Measurements from ENCODE around the gene CCDC181.
"Not testable (repeated sequence)": the region's sequence is repeated elsewhere in the genome, so short reads cannot be mapped to it uniquely, and the experiment has no call there.

The CCDC181 gene

DNA sequence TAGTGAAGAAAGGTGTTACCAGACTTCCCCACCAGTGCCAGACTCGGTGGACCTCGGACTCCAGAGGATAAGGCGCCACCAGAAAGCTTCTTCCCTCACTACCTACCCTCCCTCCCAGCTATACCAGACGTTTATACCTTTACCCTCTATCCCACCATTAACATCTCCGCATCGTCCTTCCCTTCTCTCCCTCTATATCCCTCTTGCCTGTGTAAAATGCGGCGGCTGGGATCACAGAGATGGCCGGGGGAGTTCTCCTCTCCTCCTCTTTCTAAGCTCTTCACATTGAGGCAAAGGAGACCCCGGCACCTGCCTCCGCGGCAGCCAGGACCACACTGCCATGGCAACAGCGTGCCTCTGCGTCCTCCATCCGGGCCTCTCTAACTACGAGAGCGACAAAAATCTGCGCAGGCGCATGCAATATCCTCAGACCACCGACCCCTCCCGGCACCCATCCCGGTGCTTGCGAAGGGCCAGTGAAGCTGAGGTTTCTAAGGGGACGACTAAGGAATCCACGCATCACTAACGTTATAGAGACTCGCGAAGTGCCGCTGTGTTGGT is at the start of gene CCDC181:
Gene CCDC181 (minus strand): TSS at position 394 of the 561 bp plus-strand sequence. CDS start 2,547 bp downstream, outside the sequence.
- peak; percentile 81 for DNase-seq

DNA sequence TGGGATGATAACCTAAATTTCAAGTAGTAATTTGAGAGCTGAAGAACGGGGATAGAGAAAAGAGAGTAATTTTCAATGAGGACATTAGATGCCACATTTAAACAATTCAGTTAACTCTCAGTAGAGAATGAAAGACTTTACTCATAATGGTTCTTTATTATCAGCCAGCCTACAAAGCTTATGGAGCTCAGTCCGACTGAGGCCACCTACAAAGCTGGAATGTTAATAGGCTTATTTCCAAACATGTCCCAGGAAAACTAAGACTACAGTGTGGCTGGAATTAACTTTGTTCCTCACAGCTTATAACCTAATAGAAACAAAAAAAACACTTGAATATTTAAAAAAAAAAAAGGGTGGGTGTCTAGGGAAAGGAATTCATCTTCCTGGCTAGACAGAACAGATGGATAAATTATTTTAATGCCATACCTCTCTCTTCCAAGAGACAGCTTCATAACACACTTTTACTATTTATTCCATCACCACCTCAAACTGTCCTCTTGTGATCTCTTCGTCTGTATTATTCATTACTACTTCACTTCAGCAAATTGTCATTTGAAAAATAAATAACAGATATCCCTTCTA is 48.6 kb upstream of the CCDC181 start:
- DNase-seq: no peak

DNA sequence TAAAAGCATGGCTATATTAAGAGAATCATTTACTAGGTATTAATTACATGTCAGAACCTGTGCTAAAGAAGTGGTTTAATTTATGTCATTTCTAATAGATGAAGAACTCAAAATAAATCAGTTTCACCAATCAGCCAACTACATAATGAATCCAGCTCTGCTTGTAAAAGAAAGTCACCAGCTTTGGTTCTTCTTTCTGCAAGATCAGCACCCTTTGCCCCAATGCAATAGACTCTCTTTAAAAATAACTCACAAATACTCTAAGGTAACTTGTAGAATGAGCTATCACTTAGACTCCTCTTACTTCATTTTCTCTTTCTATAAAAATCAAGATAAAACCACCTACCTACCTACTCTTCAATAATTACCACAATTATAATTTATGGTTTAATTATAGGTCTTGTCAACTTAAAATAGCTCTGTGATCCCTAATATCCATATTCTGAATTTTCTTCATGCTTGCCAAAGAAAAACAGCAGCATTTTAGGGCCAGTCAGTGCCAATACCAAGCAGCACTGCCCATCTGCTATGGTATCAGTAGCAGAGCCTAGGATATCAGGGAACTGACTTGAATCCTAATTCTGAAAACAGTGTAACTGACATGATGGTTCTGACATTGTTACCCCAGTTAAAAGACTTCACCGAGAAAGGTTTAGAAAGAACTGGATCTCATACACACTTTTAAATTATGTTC is 47.2 kb upstream of the CCDC181 start:
- DNase-seq: no peak

DNA sequence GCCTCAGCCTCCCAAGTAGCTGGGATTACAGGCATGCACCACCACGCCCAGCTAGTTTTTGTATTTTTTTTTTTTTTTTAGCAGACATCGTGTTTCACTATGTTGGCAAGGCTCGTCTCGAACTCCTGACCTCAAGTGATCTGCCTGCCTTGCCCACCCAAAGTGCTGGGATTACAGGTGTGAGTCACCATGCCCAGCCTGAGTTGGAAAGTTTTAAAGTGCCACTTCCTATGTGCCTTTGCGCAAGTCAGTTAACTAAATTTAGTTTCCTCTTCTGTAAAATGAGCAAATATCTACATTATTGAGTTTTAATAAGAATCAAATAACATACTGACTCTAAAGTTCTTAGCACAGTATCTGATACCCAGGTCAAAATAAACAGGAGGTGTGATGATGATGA is 46.1 kb upstream of the CCDC181 start:
- DNase-seq: no peak

DNA sequence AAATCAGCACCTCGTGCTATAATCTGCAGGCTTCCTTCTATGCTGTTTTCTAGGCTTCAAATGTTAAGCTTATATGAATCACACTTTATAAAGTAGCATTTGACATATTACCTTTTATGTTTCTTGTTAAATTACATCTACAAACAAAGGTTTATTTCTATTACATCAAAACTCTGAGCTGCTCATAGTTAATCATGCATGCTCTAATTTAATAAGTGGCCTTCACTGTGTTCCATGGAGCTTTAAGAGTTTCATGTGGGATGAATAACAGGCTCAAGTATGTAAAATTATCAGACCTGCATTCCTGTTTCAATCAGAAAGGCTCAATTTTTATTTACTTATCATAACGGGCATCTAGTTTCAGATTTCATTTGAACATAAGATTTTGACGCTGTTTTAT is 45.5 kb upstream of the CCDC181 start:
- DNase-seq: no peak

DNA sequence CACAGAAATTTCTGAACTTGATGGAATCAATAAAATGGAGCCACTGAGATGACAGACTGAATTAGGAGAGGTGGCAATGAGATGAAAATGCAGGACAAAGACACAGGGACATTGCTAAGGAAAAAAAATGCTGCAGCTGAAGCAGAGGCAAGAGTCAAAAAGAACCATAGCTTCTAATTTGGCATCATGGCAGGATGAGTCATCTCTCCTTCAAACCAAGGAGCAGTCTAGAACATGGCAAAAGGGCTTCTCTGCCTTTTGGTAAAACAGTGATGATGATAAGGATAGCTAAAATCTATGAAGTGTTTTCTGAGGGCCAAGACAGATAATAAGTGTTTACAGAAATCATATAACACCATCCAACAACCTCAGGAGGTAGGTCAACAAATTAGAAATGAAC is 41.7 kb upstream of the CCDC181 start:
- no peak for DNase-seq

DNA sequence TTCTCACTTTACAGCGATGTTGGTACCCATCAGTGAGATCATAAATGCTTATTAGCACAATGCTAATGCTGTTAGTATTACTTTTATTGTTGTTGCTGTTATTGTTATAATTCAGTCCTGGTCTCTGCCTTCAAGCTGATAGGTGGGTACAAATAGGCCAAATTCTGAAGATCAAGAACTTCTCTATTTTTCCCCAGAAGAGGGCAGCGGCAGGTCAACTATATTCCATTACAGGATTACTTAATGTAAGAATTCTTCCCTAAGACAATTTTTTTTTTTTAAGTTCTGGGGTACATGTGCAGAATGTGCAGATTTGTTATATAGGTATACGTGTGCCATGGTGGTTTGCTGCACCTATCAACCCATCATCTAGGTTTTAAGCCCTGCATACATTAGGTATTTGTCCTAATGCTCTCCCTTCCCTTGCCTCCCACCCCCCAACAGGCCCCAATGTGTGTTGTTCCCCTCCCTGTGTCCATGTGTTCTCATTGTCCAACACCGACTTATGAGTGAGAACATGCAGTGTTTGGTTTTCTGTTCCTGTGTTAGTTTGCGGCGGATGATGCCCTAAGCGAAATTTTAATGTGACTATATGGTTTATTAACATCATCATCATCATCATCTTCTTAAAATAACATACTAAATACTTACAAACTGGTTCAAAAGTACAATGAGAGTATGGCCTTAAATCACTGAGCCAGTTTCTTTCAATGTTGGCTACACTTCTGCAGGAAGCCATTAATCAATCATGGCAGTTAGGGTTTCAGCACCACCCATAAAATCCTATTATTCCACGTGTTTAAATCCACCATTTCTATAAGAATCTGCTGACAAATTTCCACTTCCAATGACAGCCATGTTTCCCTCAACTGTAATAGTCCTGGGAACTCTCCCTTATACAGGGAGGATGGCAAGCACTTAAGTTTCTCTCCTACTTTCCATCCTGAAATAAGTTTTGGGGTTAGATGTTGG is 39.3 kb upstream of the CCDC181 start:
- peak; percentile 22 for DNase-seq

DNA sequence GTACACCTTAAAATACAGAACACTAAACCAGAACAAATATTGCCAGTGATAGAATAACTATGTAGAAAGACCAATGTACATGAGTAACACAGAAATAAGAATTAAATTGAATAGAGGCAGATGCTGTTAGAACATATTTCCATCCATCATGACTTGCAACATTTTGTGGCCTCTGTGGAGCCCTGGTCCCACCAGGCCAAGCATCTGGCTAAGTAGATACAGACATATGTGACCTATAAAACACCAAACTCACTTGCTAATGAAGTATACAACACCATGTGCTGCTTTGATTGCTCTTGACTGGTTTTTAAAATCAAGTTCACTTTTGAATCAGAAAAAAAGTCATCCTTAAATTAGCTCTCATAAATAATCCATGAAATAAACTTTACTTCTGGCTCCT is 38.0 kb upstream of the CCDC181 start:
- no peak for DNase-seq

DNA sequence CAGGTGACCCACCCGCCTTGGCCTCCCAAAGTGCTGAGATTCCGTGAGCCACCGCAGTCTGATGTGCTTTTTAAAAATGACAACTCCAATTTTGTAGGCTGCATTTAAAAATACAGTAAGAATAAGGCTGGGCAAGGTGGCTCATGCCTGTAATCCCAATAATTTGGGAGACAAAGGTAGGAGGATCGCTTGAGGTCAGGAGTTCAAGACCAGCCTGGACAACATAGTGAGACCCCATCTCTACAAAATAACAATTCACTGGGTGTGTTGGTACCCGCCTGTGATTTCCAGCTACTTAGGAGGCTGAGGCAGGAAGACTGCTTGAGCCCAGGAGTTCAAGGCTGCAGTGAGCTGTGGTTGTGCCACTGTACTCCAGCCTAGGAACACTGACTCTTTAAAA is 35.1 kb upstream of the CCDC181 start:
- no peak for DNase-seq

DNA sequence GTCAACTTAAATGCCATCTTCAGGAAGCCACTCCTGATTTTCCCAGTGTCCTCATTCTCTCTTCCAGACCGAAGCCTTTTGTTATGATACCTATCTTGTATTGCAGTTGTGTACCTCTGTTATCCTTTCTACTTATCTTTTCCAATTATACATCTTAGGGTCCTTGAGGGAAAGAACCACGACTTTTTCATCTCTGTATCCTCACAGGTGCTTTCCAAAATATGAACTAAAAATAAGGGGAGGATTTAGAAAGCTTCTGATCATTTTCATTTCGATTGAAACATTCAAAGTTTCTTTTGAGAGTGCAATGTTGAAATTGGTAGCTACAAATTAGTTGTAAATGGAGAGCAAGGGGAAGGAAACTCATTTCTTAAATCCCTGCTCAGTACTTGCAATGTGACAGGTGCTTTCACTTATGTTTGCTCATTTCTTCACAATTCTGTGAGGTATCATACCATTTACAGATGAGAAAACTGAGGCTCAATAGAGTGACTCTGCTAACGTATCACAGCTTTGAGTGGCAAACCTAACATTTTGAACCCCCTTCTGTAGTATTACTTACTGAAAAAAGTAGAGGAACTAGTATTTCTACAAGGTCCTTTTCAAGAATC is 34.2 kb upstream of the CCDC181 start:
- DNase-seq: no peak

DNA sequence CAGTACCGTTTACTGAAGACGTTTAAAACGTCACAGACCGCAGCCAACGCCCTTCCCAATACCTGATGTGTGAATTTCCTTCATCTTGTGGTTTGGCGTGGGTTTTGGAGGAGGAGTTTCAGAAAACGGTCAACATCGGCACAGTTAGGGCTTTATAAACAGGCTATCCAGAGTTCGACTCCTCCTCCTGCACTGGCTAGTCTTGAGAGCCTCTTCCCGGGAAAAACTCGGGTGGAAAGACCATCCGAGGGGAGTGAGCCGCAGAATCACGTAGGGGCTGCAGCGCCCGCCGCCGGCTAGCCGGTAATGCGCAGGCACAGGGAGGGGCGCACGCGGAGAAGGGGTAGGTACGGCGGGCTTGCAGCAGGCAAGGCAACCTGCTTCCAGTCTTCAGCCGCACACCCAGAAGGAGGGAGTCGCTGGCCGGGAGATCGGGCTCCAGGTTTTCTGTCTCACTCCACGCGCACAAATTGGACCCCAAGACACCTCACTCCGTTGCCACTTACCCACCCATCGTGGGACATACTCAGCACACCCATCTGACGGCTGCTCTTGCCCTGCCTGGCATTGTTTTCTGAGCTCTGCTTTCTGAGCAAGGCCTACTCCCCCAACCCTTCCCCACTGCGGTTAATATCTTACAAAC is 33.0 kb upstream of the CCDC181 start:
- no peak for DNase-seq

DNA sequence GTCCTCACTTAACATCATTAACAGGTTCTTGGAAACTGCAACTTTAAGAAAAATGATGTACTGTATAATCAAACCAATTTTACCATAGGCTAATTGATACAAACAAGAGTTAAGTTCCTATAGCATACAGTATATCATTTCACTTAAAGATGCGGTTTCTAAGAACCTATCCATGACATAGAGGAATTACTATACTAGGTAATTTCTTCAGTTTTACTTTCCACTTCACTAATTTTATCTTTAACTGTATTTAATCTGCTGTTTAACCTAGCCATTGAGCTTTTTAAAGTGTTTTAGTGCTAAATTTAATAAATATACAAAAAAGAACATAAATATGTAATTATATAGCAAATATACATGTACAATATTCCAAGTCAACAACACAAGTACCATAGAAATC is 30.2 kb upstream of the CCDC181 start:
- DNase-seq: no peak

DNA sequence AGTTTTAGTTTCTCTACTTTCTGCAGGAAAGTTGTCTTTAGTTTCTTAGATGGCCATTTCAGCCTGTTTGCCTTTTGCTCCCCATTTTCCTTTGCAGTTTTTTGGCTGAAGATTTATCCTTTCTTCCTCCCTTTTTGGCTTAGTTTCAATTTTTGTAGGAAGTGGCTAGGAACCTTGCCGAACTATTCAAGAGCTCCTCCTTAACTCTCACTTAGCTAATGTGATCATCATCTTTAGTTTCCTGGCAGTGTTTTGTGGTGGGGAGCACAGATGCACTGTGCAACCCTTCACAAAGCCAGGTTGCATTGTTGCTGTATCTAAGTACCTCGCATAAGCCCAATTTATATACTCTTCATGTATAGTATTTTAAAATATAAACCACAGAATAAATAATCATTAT is 28.8 kb upstream of the CCDC181 start:
- DNase-seq: no peak

DNA sequence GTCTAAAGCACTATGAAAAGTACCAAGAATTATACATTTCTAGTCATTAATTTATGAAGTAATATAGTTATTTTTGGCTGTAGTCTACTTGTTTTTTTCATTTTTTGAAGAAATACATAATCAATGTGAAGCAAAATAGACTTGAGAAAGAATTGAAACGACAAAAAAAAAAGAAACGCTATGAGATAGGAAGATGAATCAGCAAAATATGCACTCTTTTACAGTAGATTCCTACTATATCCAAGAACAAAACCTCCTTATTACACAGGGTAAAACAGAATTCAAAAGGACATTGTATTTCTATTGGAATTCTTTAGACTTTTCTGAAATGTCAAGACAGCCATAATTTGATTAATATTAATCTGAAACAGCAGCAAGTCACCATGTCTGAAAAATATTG is 25.6 kb upstream of the CCDC181 start:
- no peak for DNase-seq

DNA sequence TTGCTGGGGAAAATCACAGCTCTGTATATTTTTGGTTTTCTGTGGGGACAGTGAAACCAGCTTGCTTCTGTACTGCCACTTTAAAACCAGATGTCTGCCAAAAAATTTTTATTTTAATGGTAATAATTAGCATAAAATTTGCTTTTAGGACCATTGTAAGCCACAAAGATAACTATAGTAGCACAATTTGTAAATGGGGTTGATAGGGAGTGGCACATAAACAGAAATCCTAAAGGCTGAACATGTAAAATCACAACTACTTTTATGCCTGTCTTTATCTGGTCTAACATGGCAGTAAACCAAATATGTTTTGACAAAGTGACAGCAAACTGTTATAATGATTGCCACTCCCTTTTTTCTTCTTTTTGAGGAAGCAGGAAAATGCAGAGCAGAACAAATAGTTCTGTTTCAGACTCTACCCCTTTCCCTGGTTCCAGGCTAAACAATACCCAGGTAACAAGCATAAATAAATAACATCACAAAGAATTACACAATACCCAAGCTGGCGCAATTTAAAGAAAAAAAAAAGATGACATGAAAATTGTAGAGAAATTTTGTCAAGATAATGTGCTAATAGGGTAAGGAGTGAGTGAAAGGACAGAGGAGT is 24.0 kb upstream of the CCDC181 start:
- no peak for DNase-seq

DNA sequence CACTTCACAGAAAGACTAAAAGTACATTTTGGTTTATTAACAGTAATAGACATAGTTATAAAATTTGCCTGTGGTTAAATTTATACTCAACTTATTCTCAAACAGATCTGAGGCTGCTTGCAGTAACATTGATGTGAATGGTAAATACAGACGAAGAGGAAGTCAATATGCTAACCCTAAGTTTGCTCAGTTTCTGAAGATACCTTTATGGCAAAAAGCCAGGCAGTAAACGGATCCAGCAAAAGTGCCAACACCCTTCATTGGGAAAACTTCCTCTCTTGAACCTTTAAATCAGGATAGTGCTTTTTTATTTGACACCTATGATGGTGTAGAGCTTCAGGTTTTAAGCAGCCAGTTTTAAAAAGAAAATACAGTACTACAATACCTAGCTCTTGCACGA is 16.6 kb upstream of the CCDC181 start:
- no peak for DNase-seq

DNA sequence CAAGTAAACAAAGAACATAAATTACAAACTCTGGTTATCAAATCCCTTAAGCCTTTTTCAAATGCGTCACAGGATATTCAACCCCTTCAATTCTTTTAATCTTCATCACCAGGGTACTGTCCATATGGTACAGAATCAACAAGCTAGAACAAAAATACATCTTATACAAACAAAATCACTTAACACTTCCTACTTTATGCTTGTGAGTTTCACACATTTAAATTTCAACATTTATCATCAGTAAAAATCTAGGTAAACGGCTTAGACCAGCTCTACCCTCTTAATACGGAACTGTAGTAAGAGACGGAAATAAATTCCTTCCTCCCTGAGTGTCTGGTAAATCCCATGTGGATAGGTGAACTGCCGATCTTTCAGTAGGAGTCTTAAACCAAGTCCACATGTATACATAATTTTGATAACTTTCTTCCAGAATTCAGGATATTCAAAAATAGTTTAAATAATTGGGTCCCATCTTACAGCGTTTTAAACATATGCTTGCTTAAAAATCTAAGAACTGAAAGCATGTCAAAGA is 1.0 kb downstream of the CCDC181 start:
- no peak for DNase-seq

DNA sequence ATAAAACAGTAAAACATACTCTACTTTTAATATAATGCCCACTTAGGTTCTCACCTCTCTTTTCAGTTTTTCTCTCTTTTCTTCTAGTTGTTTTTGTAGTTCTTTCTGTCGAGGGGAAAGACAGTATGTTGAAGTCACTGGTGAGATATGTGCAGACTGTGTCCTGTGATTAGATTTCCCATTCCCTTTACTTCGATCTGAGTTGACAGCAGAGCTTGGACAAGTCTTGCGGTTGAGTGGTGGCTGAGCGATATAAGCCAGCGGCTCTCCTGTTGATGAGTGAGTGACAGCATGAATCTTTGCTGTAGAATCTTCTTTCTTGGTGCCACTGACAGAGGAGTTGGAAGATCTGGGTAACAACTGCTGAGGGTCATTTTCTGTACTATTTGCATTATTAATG is 6.0 kb downstream of the CCDC181 start:
- no peak for DNase-seq

DNA sequence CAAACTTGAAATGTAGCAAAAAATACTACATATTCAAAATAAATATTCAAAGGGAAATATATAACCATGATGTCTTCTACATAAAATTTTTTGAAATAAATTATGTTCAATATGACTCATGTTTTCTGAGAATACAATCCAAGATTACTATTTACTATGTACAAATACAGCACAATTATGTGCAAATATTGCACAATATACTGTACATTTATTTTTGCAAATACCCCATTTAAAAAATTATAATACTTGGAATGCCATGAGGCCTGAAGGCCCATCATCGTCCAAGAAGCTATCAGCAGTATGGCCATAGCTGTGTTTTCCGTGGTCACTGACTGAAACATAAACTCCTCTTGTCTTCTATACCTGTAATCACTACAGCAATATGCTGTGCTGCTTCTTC is 12.3 kb downstream of the CCDC181 start:
- DNase-seq: no peak

DNA sequence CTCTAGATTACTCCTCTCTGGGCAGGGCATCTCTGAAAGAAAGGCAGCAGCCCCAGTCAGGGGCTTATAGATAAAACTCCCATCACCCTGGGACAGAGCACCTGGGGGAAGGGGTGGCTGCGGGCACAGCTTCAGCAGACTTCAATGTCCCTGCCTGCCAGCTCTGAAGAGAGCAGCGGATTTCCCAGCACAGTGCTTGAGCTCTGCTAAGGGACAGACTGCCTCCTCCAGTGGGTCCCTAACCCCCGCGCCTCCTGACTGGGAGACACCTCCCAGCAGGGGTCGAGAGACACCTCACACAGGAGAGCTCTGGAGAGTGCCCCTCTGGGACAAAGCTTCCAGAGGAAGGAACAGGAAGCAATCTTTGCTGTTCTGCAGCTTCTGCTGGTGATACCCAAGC is 18.9 kb downstream of the CCDC181 start:
- not testable (repeated sequence) for DNase-seq

DNA sequence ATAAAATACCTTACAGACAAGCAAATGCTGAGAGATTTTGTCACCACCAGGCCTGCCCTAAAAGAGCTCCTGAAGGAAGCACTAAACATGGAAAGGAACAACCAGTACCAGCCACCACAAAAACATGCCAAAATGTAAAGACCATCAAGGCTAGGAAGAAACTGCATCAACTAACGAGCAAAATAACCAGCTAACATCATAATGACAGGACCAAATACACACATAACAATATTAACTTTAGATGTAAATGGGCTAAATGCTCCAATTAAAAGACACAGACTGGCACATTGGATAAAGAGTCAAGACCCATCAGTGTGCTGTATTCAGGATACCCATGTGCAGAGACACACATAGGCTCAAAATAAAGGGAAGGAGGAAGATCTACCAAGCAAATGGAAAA is 24.7 kb downstream of the CCDC181 start:
- not testable (repeated sequence) for DNase-seq

DNA sequence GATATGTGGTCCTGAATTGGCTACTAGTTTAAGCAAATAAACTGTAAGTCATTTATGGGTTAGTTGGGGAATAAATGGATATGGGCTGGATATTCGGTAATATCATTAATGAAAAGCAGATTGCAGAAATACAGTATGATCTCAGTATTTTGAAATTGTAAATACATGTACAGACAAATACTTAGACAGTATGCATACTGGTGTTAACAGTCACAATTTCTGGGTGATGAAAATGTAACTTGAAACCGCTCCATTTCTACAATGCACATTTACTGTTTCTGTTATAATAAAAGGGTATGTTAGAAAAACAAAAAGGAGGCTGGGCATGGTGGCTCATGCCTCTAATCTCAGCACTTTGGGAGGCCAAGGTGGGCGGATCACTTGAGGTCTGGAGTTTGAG is 31.3 kb downstream of the CCDC181 start:
- DNase-seq: no peak

Measured in kidney glomerular epithelial cell (primary cell).